ENCODE data around the gene LHFPL3.

Gene LHFPL3

DNA sequence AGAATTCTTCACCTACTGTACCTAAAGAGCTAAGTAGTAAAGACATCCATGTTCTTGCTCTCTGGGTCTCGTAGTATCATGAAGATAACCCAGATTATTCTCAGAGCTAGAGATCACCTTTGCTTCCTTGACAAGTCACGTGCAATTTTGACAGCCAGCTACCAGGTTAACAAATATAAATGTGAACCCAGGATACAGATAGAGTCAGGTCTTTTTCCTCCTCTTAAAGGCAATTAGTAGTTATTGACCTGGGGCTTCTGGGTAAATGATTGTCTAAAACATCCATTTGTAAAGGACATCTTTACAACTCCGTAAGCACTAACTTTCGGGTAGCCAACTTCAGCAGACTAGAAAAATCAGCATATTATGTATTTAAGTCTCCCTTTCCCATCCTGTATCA lies 28.8 kb downstream of the LHFPL3 start:
- H3K9me3 ChIP-seq: no peaks in the 10 kb centered on the region
- TF ChIP-seq, protein P1, sequence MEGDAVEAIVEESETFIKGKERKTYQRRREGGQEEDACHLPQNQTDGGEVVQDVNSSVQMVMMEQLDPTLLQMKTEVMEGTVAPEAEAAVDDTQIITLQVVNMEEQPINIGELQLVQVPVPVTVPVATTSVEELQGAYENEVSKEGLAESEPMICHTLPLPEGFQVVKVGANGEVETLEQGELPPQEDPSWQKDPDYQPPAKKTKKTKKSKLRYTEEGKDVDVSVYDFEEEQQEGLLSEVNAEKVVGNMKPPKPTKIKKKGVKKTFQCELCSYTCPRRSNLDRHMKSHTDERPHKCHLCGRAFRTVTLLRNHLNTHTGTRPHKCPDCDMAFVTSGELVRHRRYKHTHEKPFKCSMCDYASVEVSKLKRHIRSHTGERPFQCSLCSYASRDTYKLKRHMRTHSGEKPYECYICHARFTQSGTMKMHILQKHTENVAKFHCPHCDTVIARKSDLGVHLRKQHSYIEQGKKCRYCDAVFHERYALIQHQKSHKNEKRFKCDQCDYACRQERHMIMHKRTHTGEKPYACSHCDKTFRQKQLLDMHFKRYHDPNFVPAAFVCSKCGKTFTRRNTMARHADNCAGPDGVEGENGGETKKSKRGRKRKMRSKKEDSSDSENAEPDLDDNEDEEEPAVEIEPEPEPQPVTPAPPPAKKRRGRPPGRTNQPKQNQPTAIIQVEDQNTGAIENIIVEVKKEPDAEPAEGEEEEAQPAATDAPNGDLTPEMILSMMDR (IDR thresholded peaks at IDR 0.05): no peak
- H3K4me1 ChIP-seq (ENCODE audit: control insufficient read depth in 1 of 2, insufficient read depth in 1 of 2, low read depth in 1 of 2, low read length in 1 of 2): no peaks in the 10 kb centered on the region
- no peak overlapping the region for H3K27ac ChIP-seq
- H3K4me3 ChIP-seq (ENCODE audit: low read depth in 1 of 2, low read length in 1 of 2): no peak overlapping the region
- H3K36me3 ChIP-seq: no peaks in the 10 kb centered on the region
- no peaks in the 10 kb centered on the region for H3K27me3 ChIP-seq

DNA sequence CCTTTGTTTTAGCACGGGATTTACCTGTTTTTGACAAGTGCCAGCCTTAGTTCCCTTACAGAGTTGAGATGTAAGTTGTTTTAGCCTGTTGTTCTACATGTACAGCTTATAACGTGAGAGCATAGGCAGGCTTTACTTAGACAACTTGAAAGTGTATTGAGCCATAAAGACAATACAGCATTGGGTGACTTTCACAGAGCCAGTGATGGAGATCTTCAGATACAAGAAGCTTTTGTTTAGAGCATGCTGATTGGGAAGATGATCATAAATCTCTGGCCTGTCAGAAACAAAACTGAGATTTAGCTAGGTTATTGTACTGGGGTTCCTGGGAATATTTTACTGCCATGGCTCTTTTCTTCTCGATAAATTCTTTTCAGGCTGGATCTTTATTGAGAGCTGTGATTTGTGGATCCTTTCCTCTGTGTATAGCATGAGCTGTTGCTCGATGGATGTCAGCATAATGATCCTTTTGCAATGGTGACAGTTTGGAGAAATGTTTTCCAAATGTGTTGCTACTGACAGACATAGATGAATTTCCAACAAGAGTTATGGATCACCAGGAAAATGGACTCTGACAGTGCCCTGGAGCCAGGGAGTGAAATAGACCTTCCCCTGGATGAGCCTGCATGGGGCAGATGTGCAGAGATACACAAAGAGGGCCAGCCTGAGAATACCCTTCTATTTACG lies 30.2 kb downstream of the LHFPL3 start:
- H3K27me3 ChIP-seq: no peaks in the 10 kb centered on the region
- TF ChIP-seq, protein P1 (IDR thresholded peaks at IDR 0.05): no peak
- H3K27ac ChIP-seq: no peak overlapping the region
- H3K4me3 ChIP-seq (ENCODE audit: low read depth in 1 of 2, low read length in 1 of 2): no peak overlapping the region
- no peaks in the 10 kb centered on the region for H3K36me3 ChIP-seq
- no peaks in the 10 kb centered on the region for H3K9me3 ChIP-seq
- no peaks in the 10 kb centered on the region for H3K4me1 ChIP-seq (ENCODE audit: control insufficient read depth in 1 of 2, insufficient read depth in 1 of 2, low read depth in 1 of 2, low read length in 1 of 2)

DNA sequence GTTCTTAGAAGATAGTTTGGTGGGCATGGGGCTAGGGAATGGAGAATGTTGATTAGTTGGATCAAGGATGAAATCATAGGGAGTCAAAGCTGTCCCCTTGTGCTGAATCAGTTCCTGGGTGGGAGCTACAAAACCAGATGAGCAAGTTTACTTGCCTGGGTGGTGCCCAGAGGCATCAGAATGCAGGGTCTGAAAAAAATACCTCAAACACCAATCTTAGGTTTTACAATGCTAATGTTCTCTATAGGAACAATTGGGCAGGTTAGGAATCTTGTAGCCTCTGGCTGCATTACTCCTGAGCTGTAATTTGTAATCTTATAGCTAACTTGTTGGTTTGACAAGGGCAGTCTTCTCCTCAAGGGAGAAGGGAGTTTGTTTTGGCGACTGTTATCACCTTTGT lies 34.4 kb downstream of the LHFPL3 start:
- Histone ChIP-seq H3K36me3 (no peaks in the 10 kb centered on the region), H3K9me3 (no peaks in the 10 kb centered on the region), H3K27me3 (no peaks in the 10 kb centered on the region), H3K27ac (no peak overlapping the region), H3K4me1 (ENCODE audit: control insufficient read depth in 1 of 2, insufficient read depth in 1 of 2, low read depth in 1 of 2, low read length in 1 of 2) (no peaks in the 10 kb centered on the region), H3K4me3 (ENCODE audit: low read depth in 1 of 2, low read length in 1 of 2) (no peak overlapping the region)
- TF ChIP-seq, protein P1 (IDR thresholded peaks at IDR 0.05): no peak

DNA sequence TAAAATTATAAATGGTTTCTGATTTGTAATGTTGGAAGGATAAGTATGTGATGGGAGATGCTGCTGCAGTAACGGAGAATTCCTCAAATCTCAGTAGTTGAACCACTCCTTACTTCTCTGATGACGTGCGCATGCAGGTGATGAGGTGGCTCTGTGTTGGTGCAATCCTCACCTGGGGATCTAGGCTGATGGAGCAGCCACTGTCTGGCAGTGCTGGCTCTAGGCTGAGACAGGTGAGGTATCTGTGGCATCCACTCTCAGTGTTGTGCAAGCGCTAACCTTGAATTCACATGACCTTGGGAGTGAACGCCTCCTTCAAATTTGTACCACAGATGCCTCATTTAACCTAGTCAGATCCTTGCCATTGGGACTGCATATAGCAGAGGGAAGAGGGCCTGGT lies 35.0 kb downstream of the LHFPL3 start:
- no peaks in the 10 kb centered on the region for H3K27me3 ChIP-seq
- H3K4me3 ChIP-seq (ENCODE audit: low read depth in 1 of 2, low read length in 1 of 2): no peak overlapping the region
- H3K36me3 ChIP-seq: no peaks in the 10 kb centered on the region
- no peaks in the 10 kb centered on the region for H3K9me3 ChIP-seq
- H3K4me1 ChIP-seq (ENCODE audit: control insufficient read depth in 1 of 2, insufficient read depth in 1 of 2, low read depth in 1 of 2, low read length in 1 of 2): no peaks in the 10 kb centered on the region
- H3K27ac ChIP-seq: no peak overlapping the region
- TF ChIP-seq, protein P1 (IDR thresholded peaks at IDR 0.05): no peak

DNA sequence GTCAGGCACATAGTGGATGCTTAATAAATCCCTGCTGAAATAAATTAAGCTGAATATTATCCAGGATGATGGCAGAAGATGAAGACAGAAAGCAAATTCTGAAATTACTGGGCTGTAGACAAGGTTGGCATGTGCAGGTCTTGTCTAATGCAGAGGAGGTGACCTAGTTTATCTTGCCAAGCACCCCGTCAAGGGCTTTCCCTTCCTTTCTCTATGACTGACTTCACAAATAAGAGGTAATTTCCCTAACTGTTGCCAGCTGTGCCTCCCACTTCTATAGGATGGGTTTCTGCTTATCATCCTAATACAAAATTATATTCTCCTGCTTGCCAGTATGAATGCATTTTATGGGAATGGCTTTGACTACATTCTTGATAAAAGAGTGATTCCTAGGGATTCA lies 38.0 kb downstream of the LHFPL3 start:
- TF ChIP-seq, protein P1 (IDR thresholded peaks at IDR 0.05): no peak
- Histone ChIP-seq H3K9me3 (no peaks in the 10 kb centered on the region), H3K36me3 (no peaks in the 10 kb centered on the region), H3K4me3 (ENCODE audit: low read depth in 1 of 2, low read length in 1 of 2) (no peak overlapping the region), H3K27me3 (no peaks in the 10 kb centered on the region), H3K27ac (no peak overlapping the region), H3K4me1 (ENCODE audit: control insufficient read depth in 1 of 2, insufficient read depth in 1 of 2, low read depth in 1 of 2, low read length in 1 of 2) (no peaks in the 10 kb centered on the region)

Data from neutrophil (primary cell).